HL-60 (cell line): ENCODE results near the gene PLXNA3.

Source experiments
- DNase-seq, 2 experiments: peaks; one replicate each; pipeline ENCODE4 v3.0.0-alpha.2; 2010 to 2020; ENCODE audit warnings: low read depth in 1 of 2, low spot score in 1 of 2
- H3K27ac ChIP-seq: fragments of 250-450 bp; sonication (Bioruptor Pico); replicated peaks from 2 replicates; pipeline ENCODE4 v1.5.1; 2020; ENCODE audit warnings: mild to moderate bottlenecking, moderate library complexity
- H3K27me3 ChIP-seq: fragments of 250-450 bp; sonication (Bioruptor Pico); 2 replicates; pipeline ENCODE4 v1.5.1; 2021; ENCODE audit warnings: mild to moderate bottlenecking, moderate library complexity; ENCODE audit not compliant: insufficient read depth, poor library complexity, severe bottlenecking
- H3K4me3 ChIP-seq: replicated peaks from 2 replicates; pipeline ENCODE4 v1.5.1; 2011; ENCODE audit warnings: mild to moderate bottlenecking, control low read depth, low read length; ENCODE audit not compliant: insufficient read depth
- GABPA ChIP-seq: IDR thresholded peaks from 2 replicates; pipeline ENCODE4 v1.6.1; 2012; ENCODE audit warnings: low read depth
- POLR2AphosphoS5 ChIP-seq: IDR thresholded peaks from 2 replicates; pipeline ENCODE4 v1.6.1; 2012; ENCODE audit warnings: low read depth
- SPI1 ChIP-seq: IDR thresholded peaks from 2 replicates; pipeline ENCODE4 v1.6.1; 2012; ENCODE audit warnings: low read depth, mild to moderate bottlenecking, borderline replicate concordance
- long read RNA-seq: library from polyadenylated mRNA; unstranded; transcript quantifications from one replicate; pipeline ENCODE4 v2.0.0, GENCODE V29; 2020
- TF ChIP-seq, protein P1 (sequence below): IDR thresholded peaks from one replicate; pipeline ENCODE4 v1.5.1; 2011; ENCODE audit warnings: low read length, control low read depth, inconsistent platforms; ENCODE audit not compliant: insufficient read depth
- TF ChIP-seq, protein P2 (sequence below): IDR thresholded peaks from 2 replicates; pipeline ENCODE4 v1.6.1; 2012; ENCODE audit warnings: low read depth; ENCODE audit not compliant: insufficient replicate concordance

PLXNA3 gene
- long read RNA-seq, partial matches to known transcripts, result 1 of 1 reads
- long read RNA-seq, other reads (novel, unspliced or antisense), result 0 of 1 reads

DNA sequence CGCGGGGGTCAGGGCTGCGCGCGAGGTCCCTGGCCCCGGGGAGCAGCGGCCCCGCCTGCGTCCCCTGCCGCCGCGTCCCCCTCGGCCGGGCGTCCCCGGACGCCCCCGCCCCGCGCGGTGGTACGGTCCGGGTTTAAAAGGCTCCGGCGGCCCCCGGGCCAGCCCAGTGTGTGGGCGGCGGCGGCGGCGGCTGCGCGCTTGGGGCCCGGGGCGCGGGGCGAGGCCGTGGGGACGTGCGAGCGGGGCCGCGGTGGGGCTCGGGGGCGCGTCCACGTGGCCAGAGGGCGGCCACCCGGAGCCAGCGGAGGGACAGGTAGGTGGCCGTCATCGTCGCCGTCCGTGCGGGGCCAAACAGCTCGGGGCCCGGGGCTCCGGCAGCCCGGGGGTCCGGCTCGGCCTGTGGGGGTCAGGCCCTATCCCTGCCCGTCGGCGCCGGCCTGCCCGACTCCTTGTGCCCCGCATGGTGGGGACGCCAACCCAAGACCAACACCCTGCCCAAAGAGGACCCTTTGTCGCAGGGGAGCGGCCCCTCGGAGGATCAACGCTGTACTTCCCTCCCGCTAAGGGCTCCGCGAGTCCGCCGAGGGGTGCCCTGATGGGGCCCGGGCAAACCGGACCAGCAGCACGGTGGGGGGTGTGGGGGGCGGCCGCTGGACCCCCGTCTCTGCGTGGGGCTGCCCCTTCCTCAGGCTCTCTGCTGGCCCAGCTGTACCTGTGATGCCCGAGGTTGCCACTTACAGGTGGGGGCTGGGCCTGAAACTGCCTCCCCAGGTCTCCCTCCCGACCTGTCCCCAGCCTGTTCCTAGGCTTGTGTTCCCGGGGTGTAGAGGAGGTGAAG lies at the start of gene PLXNA3:
Gene PLXNA3, plus strand, starts transcription at position 166 of the 838 bp plus-strand sequence. CDS start 1,903 bp downstream, outside the sequence.
- TF ChIP-seq POLR2AphosphoS5 (no peak), SPI1 (no peak), GABPA (no peak)
- TF ChIP-seq, protein P1, sequence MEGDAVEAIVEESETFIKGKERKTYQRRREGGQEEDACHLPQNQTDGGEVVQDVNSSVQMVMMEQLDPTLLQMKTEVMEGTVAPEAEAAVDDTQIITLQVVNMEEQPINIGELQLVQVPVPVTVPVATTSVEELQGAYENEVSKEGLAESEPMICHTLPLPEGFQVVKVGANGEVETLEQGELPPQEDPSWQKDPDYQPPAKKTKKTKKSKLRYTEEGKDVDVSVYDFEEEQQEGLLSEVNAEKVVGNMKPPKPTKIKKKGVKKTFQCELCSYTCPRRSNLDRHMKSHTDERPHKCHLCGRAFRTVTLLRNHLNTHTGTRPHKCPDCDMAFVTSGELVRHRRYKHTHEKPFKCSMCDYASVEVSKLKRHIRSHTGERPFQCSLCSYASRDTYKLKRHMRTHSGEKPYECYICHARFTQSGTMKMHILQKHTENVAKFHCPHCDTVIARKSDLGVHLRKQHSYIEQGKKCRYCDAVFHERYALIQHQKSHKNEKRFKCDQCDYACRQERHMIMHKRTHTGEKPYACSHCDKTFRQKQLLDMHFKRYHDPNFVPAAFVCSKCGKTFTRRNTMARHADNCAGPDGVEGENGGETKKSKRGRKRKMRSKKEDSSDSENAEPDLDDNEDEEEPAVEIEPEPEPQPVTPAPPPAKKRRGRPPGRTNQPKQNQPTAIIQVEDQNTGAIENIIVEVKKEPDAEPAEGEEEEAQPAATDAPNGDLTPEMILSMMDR, result no peak
- TF ChIP-seq, protein P2, sequence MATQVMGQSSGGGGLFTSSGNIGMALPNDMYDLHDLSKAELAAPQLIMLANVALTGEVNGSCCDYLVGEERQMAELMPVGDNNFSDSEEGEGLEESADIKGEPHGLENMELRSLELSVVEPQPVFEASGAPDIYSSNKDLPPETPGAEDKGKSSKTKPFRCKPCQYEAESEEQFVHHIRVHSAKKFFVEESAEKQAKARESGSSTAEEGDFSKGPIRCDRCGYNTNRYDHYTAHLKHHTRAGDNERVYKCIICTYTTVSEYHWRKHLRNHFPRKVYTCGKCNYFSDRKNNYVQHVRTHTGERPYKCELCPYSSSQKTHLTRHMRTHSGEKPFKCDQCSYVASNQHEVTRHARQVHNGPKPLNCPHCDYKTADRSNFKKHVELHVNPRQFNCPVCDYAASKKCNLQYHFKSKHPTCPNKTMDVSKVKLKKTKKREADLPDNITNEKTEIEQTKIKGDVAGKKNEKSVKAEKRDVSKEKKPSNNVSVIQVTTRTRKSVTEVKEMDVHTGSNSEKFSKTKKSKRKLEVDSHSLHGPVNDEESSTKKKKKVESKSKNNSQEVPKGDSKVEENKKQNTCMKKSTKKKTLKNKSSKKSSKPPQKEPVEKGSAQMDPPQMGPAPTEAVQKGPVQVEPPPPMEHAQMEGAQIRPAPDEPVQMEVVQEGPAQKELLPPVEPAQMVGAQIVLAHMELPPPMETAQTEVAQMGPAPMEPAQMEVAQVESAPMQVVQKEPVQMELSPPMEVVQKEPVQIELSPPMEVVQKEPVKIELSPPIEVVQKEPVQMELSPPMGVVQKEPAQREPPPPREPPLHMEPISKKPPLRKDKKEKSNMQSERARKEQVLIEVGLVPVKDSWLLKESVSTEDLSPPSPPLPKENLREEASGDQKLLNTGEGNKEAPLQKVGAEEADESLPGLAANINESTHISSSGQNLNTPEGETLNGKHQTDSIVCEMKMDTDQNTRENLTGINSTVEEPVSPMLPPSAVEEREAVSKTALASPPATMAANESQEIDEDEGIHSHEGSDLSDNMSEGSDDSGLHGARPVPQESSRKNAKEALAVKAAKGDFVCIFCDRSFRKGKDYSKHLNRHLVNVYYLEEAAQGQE, result no peak
- H3K4me3 ChIP-seq, result peak within 1 kb of the TSS; percentile 44
- peaks cover 4% of the 10 kb centered on the region for H3K27me3 ChIP-seq
- no peak within 1 kb of the TSS for H3K27ac ChIP-seq
- no peak for DNase-seq

DNA sequence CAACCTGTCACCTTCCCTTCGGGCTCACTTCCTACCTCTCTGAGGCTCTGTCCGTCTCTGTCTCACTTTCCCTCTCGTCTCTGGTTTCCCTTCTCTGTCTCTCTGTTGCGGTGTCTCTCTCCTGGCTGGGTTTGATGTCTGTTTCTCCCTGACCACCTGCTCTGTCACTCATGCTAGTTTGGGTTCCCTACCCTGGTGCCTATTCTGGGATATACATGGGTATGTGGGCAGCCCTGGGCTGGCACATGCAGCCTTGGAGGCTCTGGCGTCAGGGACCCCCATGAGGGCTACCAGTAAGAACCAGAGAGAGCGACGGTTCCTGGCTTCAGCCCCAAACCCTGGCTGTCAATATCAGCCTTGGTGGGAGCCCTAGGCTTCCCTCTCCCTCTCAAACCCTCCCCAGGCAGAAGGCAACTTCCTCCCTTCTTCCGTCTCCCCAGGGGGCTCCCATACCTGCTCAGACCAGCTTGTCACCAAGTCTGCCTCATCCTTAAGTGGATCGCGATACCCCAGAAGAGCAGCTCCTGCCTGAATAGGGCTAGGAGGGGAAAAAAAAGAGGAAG lies 49.3 kb upstream of the PLXNA3 start:
- peak overlapping the region; percentile 54 for H3K27ac ChIP-seq
- peak overlapping the region; percentile 33 for H3K4me3 ChIP-seq
- H3K27me3 ChIP-seq, result no peaks in the 10 kb centered on the region
- no peak for DNase-seq
- TF ChIP-seq POLR2AphosphoS5, result no peak
- peak; percentile 85 for TF ChIP-seq SPI1
- TF ChIP-seq, protein P2, result no peak

DNA sequence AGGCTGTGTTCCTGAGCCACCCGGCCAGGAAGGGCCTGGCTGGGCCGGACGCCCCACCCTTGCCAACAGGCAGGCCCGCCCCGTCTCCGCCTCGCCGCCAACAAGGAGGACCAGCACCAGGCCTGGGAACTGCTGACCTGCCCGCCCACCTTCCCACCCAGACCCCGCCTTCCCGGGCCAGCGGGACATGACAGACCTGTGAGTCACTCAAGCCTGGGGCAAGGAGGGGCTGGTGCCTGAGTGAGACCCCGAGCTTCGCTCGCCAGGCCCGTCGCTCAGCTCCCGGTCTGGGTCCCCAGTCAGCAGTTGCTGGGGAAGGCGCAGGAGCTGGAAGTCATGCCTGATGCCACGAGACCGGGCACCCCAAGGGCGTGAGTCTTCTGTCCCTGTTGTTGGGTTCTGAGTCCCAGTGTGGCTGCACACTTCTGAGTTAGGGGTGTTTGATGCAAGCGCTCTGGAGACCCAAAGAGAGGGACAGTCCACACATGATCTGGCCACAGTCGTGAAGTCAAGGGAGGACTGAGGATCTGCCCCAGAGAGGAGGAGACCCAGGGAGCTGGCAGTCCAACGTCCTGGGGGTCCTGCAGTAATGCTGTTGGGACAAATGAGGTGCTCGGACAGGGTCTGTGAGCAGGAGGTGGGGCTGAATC lies 48.7 kb upstream of the PLXNA3 start, which contains the start of gene DNASE1L1:
Gene DNASE1L1, minus strand, starts transcription at position 33 of the 650 bp plus-strand sequence. CDS start 3,686 bp downstream, outside the sequence.
- no peak for TF ChIP-seq SPI1
- TF ChIP-seq, protein P1, result no peak
- Histone ChIP-seq H3K27ac (peak within 1 kb of the TSS; percentile 54), H3K27me3 (no peaks in the 10 kb centered on the region), H3K4me3 (peak within 1 kb of the TSS; percentile 33)
- DNase-seq, result peak; percentile 78 to 86

DNA sequence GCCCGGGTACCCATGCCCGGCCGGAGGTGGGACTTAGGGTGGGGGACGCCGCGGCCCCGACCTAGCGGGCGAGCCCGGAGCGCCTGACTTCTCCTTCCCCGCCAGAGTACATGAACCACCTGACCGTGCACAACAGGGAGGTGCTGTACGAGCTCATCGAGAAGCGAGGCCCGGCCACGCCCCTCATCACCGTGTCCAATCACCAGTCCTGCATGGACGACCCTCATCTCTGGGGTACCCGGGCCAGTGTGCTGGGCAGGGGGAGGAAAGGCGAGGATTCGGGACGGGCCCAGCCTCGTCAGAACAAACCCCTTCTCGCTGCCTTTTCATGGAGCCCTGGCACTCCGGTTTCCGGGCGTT lies 46.1 kb upstream of the PLXNA3 start:
- TF ChIP-seq SPI1 (no peak), POLR2AphosphoS5 (no peak), GABPA (no peak)
- TF ChIP-seq, protein P1, result no peak
- TF ChIP-seq, protein P2, result no peak
- peak; percentile 46 to 64 for DNase-seq
- peak overlapping the region; percentile 62 for H3K4me3 ChIP-seq
- H3K27ac ChIP-seq, result peak overlapping the region; percentile 93
- no peaks in the 10 kb centered on the region for H3K27me3 ChIP-seq
